HG03520 (cell line): ENCODE measurements around the gene MCEMP1.

Source experiments
- ATAC-seq: cut with Tn5 transposase; IDR thresholded peaks from one replicate; pipeline ENCODE4 v1.9.1; 2021; ENCODE audit warnings: mild to moderate bottlenecking, moderate library complexity; ENCODE audit not compliant: unreplicated experiment

The MCEMP1 gene

GRCh38 chr19:7670790-7671189 is 6.1 kb upstream of the MCEMP1 start:
- no peak for ATAC-seq

GRCh38 chr19:7672522-7672921 is 4.4 kb upstream of the MCEMP1 start:
- ATAC-seq: no peak

GRCh38 chr19:7674010-7675005 is 2.6 kb upstream of the MCEMP1 start:
- no peak for ATAC-seq

GRCh38 chr19:7676376-7676775 is 514 bp upstream of the MCEMP1 start:
- no peak for ATAC-seq

- no peak for ATAC-seq
Observed at GRCh38 chr19:7677669-7678311, 900 bp downstream of the MCEMP1 start.

GRCh38 chr19:7678971-7679751 is 2.3 kb downstream of the MCEMP1 start:
- no peak for ATAC-seq

GRCh38 chr19:7679771-7680605 is 3.1 kb downstream of the MCEMP1 start:
- ATAC-seq: no peak

- peak; percentile 44 for ATAC-seq
Observed at GRCh38 chr19:7680606-7681339, 3.9 kb downstream of the MCEMP1 start, which contains the start of gene TRAPPC5. TRAPPC5 (plus strand) TSS chr19:7680833; CDS start chr19:7682254, 1,421 bp downstream.

- ATAC-seq: no peak
Observed at GRCh38 chr19:7681340-7682174, 4.7 kb downstream of the MCEMP1 start.

GRCh38 chr19:7682175-7682855 is 5.4 kb downstream of the MCEMP1 start:
- no peak for ATAC-seq

- no peak for ATAC-seq
Observed at GRCh38 chr19:7685546-7686445, 8.9 kb downstream of the MCEMP1 start.

GRCh38 chr19:7687177-7687576 is 10.3 kb downstream of the MCEMP1 start:
- ATAC-seq: no peak

GRCh38 chr19:7689165-7689564 is 12.3 kb downstream of the MCEMP1 start:
- ATAC-seq: no peak

GRCh38 chr19:7690779-7691258 is 13.9 kb downstream of the MCEMP1 start:
- ATAC-seq: no peak

GRCh38 chr19:7691497-7691896 is 14.6 kb downstream of the MCEMP1 start:
- no peak for ATAC-seq

GRCh38 chr19:7692417-7693088 is 15.7 kb downstream of the MCEMP1 start:
- ATAC-seq: no peak
